ENCODE results near the gene DOCK2. TPM values are rescaled to one million over a fixed set of nuclear protein-coding genes. Genes with fewer than 3 reads are reported as not detected.

The DOCK2 gene
- total and polyA plus RNA-seq, 2 donors (not counting 1 experiment from before 2014, with no cell fraction given) = 112 to 330 TPM

DNA sequence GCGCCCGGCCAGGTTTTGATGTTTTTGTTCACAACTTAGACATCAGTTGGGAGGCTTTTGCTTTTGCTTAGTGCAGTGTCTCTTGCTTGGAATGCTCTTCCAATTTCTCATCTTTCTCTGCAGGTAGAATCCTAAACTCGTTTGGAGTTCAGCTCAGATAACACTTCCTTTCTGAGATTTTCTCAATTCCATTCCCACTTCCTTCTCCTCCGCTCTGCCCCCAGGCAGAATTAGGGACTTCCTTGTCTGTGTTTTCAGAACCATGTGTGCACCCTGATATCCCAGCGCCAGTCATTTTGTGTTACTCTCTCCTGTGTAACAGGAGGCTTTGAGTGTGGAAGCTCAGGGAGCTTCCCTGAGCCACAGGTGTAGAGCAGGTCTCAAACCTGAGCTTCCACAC, 172.2 kb downstream of the DOCK2 start:
- Histone ChIP-seq H3K36me3 (replicated peaks in 1 of 2; ENCODE audit: control extremely low read depth in 1 of 2, control insufficient read depth in 1 of 2, extremely low read depth in 1 of 2, insufficient read depth in 2 of 2, low read length in 1 of 2) (peaks cover 0 to 78% of the 10 kb centered on the region in 2 experiments), H4K20me1 (ENCODE audit: control insufficient read depth, insufficient read depth, low read length, poor library complexity, severe bottlenecking) (peaks cover 60% of the 10 kb centered on the region), H3K4me1 (ENCODE audit: control insufficient read depth in 2 of 2, insufficient read depth in 2 of 2, low read length in 2 of 2) (peaks cover 9 to 12% of the 10 kb centered on the region in 2 donors), H3K9me3 (ENCODE audit: control extremely low read depth in 1 of 3, control insufficient read depth in 2 of 3, insufficient read depth in 1 of 3, low read length in 2 of 3) (no peaks in the 10 kb centered on the region), H3K79me2 (ENCODE audit: control insufficient read depth, insufficient read depth, low read length) (peaks cover 38% of the 10 kb centered on the region), H3K4me2 (replicated peaks; ENCODE audit: low read depth, low read length, poor library complexity, severe bottlenecking) (no peak overlapping the region), H3K9ac (ENCODE audit: low read length) (no peak overlapping the region), H3K27ac (ENCODE audit: low read length in 2 of 2) (no peak overlapping the region), H3K4me3 (ENCODE audit: control extremely low read depth in 1 of 5, extremely low read depth in 1 of 5, insufficient read depth in 1 of 5, low read depth in 2 of 5, low read length in 4 of 5) (no peak overlapping the region), H2AFZ (ENCODE audit: insufficient read depth, low read depth, low read length, poor library complexity, severe bottlenecking) (no peak overlapping the region), H3K27me3 (replicated peaks in 1 of 4; ENCODE audit: control extremely low read depth in 1 of 4, control insufficient read depth in 3 of 4, insufficient read depth in 4 of 4, low read length in 3 of 4) (no peaks in the 10 kb centered on the region)
- ChIA-PET POLR2A (no interaction called here), CTCF (no interaction called here)
- DNase-seq (no peak), ATAC-seq (ENCODE audit: low read depth) (no peak)
- TF ChIP-seq EZH2 (IDR thresholded peaks at IDR 0.05; ENCODE audit: borderline replicate concordance, insufficient read depth, low read depth, low read length, poor library complexity, severe bottlenecking) = no peak
- TF ChIP-seq, protein P1, sequence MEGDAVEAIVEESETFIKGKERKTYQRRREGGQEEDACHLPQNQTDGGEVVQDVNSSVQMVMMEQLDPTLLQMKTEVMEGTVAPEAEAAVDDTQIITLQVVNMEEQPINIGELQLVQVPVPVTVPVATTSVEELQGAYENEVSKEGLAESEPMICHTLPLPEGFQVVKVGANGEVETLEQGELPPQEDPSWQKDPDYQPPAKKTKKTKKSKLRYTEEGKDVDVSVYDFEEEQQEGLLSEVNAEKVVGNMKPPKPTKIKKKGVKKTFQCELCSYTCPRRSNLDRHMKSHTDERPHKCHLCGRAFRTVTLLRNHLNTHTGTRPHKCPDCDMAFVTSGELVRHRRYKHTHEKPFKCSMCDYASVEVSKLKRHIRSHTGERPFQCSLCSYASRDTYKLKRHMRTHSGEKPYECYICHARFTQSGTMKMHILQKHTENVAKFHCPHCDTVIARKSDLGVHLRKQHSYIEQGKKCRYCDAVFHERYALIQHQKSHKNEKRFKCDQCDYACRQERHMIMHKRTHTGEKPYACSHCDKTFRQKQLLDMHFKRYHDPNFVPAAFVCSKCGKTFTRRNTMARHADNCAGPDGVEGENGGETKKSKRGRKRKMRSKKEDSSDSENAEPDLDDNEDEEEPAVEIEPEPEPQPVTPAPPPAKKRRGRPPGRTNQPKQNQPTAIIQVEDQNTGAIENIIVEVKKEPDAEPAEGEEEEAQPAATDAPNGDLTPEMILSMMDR (IDR thresholded peaks at IDR 0.05) = no peak
- no peak overlapping the region for H3K27ac Mint-ChIP-seq
- WGBS (ENCODE audit: insufficient coverage) = 43% methylated on average over 1 of the region's 5 CpGs
- H3K27me3 Mint-ChIP-seq = no peaks in the 10 kb centered on the region
- peaks cover 20% of the 10 kb centered on the region for H3K4me1 Mint-ChIP-seq
- intact Hi-C loops (cut with micrococcal nuclease) = no loop called here
- H3K9me3 Mint-ChIP-seq (ENCODE audit: insufficient read depth) = no peaks in the 10 kb centered on the region
- H3K4me3 Mint-ChIP-seq = no peak overlapping the region

DNA sequence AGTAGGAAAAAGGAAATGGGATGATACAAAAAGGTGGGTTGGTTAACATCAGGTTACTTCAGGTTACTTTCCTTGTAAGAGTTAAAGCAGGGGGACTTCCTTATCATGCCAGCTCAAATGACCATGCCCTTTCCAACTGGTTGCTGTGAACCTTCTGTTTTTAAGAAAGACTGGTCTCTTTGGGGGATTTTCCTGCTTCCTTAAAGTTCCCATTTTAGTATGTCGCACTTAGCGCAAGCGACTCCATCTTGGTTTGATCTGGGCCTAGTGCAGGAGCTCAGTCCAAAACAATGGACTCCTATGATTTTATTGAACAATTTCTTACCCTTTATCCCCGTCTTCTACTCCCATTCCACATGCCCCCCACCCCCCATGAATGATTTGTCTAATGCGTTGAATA, 173.4 kb downstream of the DOCK2 start:
- Histone ChIP-seq H3K4me2 (replicated peaks; ENCODE audit: low read depth, low read length, poor library complexity, severe bottlenecking) (no peak overlapping the region), H3K36me3 (replicated peaks in 1 of 2; ENCODE audit: control extremely low read depth in 1 of 2, control insufficient read depth in 1 of 2, extremely low read depth in 1 of 2, insufficient read depth in 2 of 2, low read length in 1 of 2) (peaks cover 0 to 77% of the 10 kb centered on the region in 2 experiments)

More for the DNA sequence above, 173.4 kb downstream of the DOCK2 start:
- Mint-ChIP-seq H3K4me1 (peaks cover 9% of the 10 kb centered on the region), H3K4me3 (no peak overlapping the region), H3K27me3 (no peaks in the 10 kb centered on the region), H3K27ac (no peak overlapping the region), H3K9me3 (ENCODE audit: insufficient read depth) (no peaks in the 10 kb centered on the region)
- ChIA-PET POLR2A (interaction anchor here (0.7 kb wide), 1 partner anchor 109 kb away, joined by 3 read pairs; no protein-coding TSS in a partner anchor), CTCF (no interaction called here)
- Histone ChIP-seq H3K9me3 (ENCODE audit: control extremely low read depth in 1 of 3, control insufficient read depth in 2 of 3, insufficient read depth in 1 of 3, low read length in 2 of 3) (no peaks in the 10 kb centered on the region), H3K79me2 (ENCODE audit: control insufficient read depth, insufficient read depth, low read length) (peaks cover 31% of the 10 kb centered on the region), H3K9ac (ENCODE audit: low read length) (no peak overlapping the region), H3K27ac (ENCODE audit: low read length in 2 of 2) (no peak overlapping the region), H3K4me3 (ENCODE audit: control extremely low read depth in 1 of 5, extremely low read depth in 1 of 5, insufficient read depth in 1 of 5, low read depth in 2 of 5, low read length in 4 of 5) (no peak overlapping the region), H3K27me3 (replicated peaks in 1 of 4; ENCODE audit: control extremely low read depth in 1 of 4, control insufficient read depth in 3 of 4, insufficient read depth in 4 of 4, low read length in 3 of 4) (no peaks in the 10 kb centered on the region), H2AFZ (ENCODE audit: insufficient read depth, low read depth, low read length, poor library complexity, severe bottlenecking) (no peak overlapping the region), H3K4me1 (ENCODE audit: control insufficient read depth in 2 of 2, insufficient read depth in 2 of 2, low read length in 2 of 2) (peaks cover 2 to 3% of the 10 kb centered on the region in 2 donors), H4K20me1 (ENCODE audit: control insufficient read depth, insufficient read depth, low read length, poor library complexity, severe bottlenecking) (peaks cover 52% of the 10 kb centered on the region)
- no peak for ATAC-seq (ENCODE audit: low read depth)
- intact Hi-C loops (cut with micrococcal nuclease) = no loop called here
- no CpG with 5 or more reads among the region's 5 CpGs for WGBS (ENCODE audit: insufficient coverage)
- DNase-seq = no peak
- TF ChIP-seq, protein P1 (IDR thresholded peaks at IDR 0.05) = no peak
- no peak for TF ChIP-seq EZH2 (IDR thresholded peaks at IDR 0.05; ENCODE audit: borderline replicate concordance, insufficient read depth, low read depth, low read length, poor library complexity, severe bottlenecking)
